Endometrium (tissue), 2 donors: ENCODE results near the gene TCEAL4.

Experiments
- FAIRE-seq: peaks from 2 replicates; lab custom pipeline; 2012; peaks lifted over from hg19 to GRCh38; lab: Jason Lieb, UNC
- donor health status: control.
- donor health status: control.

The TCEAL4 gene

GRCh38 chrX:103585411-103586313 lies at the start of gene TCEAL4:
Gene TCEAL4 (plus strand): TSS chrX:103585515. CDS start chrX:103586676, 1,161 bp downstream.
- FAIRE-seq = no peak

GRCh38 chrX:103536071-103536470 lies 49.2 kb upstream of the TCEAL4 start:
- peak; percentile 85 for FAIRE-seq

GRCh38 chrX:103536732-103537131 lies 48.6 kb upstream of the TCEAL4 start:
- no peak for FAIRE-seq

GRCh38 chrX:103537871-103538387 lies 47.4 kb upstream of the TCEAL4 start:
- FAIRE-seq = no peak

GRCh38 chrX:103538728-103539127 lies 46.6 kb upstream of the TCEAL4 start:
- FAIRE-seq = no peak

- FAIRE-seq = no peak
These were observed 45.6 kb upstream of the TCEAL4 start for GRCh38 chrX:103539695-103540094.

- FAIRE-seq = no peak
These were observed 45.2 kb upstream of the TCEAL4 start for GRCh38 chrX:103540145-103540544.

GRCh38 chrX:103549916-103550315 lies 35.4 kb upstream of the TCEAL4 start:
- no peak for FAIRE-seq

- FAIRE-seq = peak; percentile 35
These were observed 34.8 kb upstream of the TCEAL4 start for GRCh38 chrX:103550415-103551051.

- FAIRE-seq = no peak
These were observed 33.1 kb upstream of the TCEAL4 start for GRCh38 chrX:103552236-103552635.

- FAIRE-seq = no peak
These were observed 30.5 kb upstream of the TCEAL4 start for GRCh38 chrX:103554687-103555424.

GRCh38 chrX:103556963-103557612 lies 28.2 kb upstream of the TCEAL4 start:
- FAIRE-seq = no peak

- FAIRE-seq = no peak
These were observed 25.1 kb upstream of the TCEAL4 start for GRCh38 chrX:103560256-103560655.

GRCh38 chrX:103562801-103563200 lies 22.5 kb upstream of the TCEAL4 start:
- FAIRE-seq = no peak

GRCh38 chrX:103565197-103565596 lies 20.1 kb upstream of the TCEAL4 start:
- no peak for FAIRE-seq

- no peak for FAIRE-seq
These were observed 19.6 kb upstream of the TCEAL4 start for GRCh38 chrX:103565752-103566151.

GRCh38 chrX:103571121-103571520 lies 14.2 kb upstream of the TCEAL4 start:
- no peak for FAIRE-seq

- FAIRE-seq = no peak
These were observed 13.6 kb upstream of the TCEAL4 start for GRCh38 chrX:103571726-103572125.

GRCh38 chrX:103573202-103573601 lies 12.1 kb upstream of the TCEAL4 start:
- no peak for FAIRE-seq

- FAIRE-seq = no peak
These were observed 719 bp upstream of the TCEAL4 start for GRCh38 chrX:103584596-103584995.

- FAIRE-seq = no peak
These were observed 965 bp downstream of the TCEAL4 start for GRCh38 chrX:103586314-103586646.

- FAIRE-seq = no peak
These were observed 1.3 kb downstream of the TCEAL4 start for GRCh38 chrX:103586659-103587058.
